H9 (cell line): ENCODE results near the gene SPTBN1. TPM values are rescaled to one million over a fixed set of nuclear protein-coding genes. Genes with fewer than 3 reads are reported as not detected.

Experiments
- DNase-seq: peaks from one replicate; pipeline ENCODE4 v3.0.0-alpha.2; 2017
- H2AFZ ChIP-seq: one replicate; pipeline ENCODE4 v1.6.1; 2013; ENCODE audit warnings: mild to moderate bottlenecking, low read length, control low read depth, moderate library complexity
- H2AK5ac ChIP-seq: 2 replicates; pipeline ENCODE4 v1.6.1; 2013; ENCODE audit warnings: low read length, control low read depth, mixed read lengths; ENCODE audit not compliant: insufficient read length
- H2BK120ac ChIP-seq: one replicate; pipeline ENCODE4 v1.6.1; 2013; ENCODE audit warnings: low read depth, mild to moderate bottlenecking, low read length, control low read depth, inconsistent platforms; ENCODE audit not compliant: poor library complexity, severe bottlenecking
- H2BK12ac ChIP-seq: 2 replicates; pipeline ENCODE4 v1.6.1; 2013; ENCODE audit warnings: low read length, control low read depth, mixed read lengths, low read depth; ENCODE audit not compliant: insufficient read length
- H2BK15ac ChIP-seq: 2 replicates; pipeline ENCODE4 v1.6.1; 2013; ENCODE audit warnings: low read depth, low read length, control low read depth
- H2BK20ac ChIP-seq: one replicate; pipeline ENCODE4 v1.6.1; 2013; ENCODE audit warnings: low read depth, mild to moderate bottlenecking, low read length, control low read depth, inconsistent platforms; ENCODE audit not compliant: poor library complexity, severe bottlenecking
- H2BK5ac ChIP-seq: 2 replicates; pipeline ENCODE4 v1.6.1; 2013; ENCODE audit warnings: low read length, control low read depth, mixed read lengths; ENCODE audit not compliant: insufficient read length
- H3K14ac ChIP-seq: 2 replicates; pipeline ENCODE4 v1.6.1; 2013; ENCODE audit warnings: low read length, control low read depth; ENCODE audit not compliant: insufficient read depth
- H3K18ac ChIP-seq: 2 replicates; pipeline ENCODE4 v1.6.1; 2013; ENCODE audit warnings: low read depth, mild to moderate bottlenecking, mixed read lengths, low read length, control low read depth; ENCODE audit not compliant: insufficient read length
- H3K23ac ChIP-seq: 2 replicates; pipeline ENCODE4 v1.6.1; 2013; ENCODE audit warnings: low read length, control low read depth, mixed read lengths, low read depth; ENCODE audit not compliant: insufficient read length
- H3K23me2 ChIP-seq: 2 replicates; pipeline ENCODE4 v1.6.1; 2013; ENCODE audit warnings: low read depth, mild to moderate bottlenecking, mixed read lengths, low read length, control low read depth; ENCODE audit not compliant: insufficient read length, poor library complexity, severe bottlenecking
- H3K27ac ChIP-seq: 2 replicates; pipeline ENCODE4 v1.5.1; 2013; ENCODE audit warnings: low read length, control low read depth, mixed read lengths, low read depth; ENCODE audit not compliant: insufficient read length
- H3K27me3 ChIP-seq: 2 replicates; pipeline ENCODE4 v1.6.1; 2013; ENCODE audit warnings: low read length, control low read depth, inconsistent platforms; ENCODE audit not compliant: insufficient read depth
- H3K4ac ChIP-seq: 2 replicates; pipeline ENCODE4 v1.6.1; 2013; ENCODE audit warnings: low read depth, mild to moderate bottlenecking, control low read depth, inconsistent platforms, low read length, moderate library complexity
- H3K4me1 ChIP-seq: 2 replicates; pipeline ENCODE4 v1.6.1; 2013; ENCODE audit warnings: low read length, control low read depth, inconsistent platforms; ENCODE audit not compliant: insufficient read depth
- H3K4me2 ChIP-seq: 2 replicates; pipeline ENCODE4 v1.6.1; 2013; ENCODE audit warnings: low read length, control low read depth, mixed read lengths; ENCODE audit not compliant: insufficient read length, insufficient read depth
- H3K56ac ChIP-seq: 2 replicates; pipeline ENCODE4 v1.6.1; 2013; ENCODE audit warnings: low read depth, mild to moderate bottlenecking, mixed read lengths, low read length, control low read depth; ENCODE audit not compliant: insufficient read length
- H3K79me1 ChIP-seq: 2 replicates; pipeline ENCODE4 v1.6.1; 2013; ENCODE audit warnings: low read depth, mild to moderate bottlenecking, moderate library complexity, low read length, control low read depth, inconsistent platforms; ENCODE audit not compliant: insufficient read depth, poor library complexity, severe bottlenecking
- H3K79me2 ChIP-seq: 2 replicates; pipeline ENCODE4 v1.6.1; 2013; ENCODE audit warnings: low read length, control low read depth, inconsistent platforms; ENCODE audit not compliant: insufficient read depth
- H3K9ac ChIP-seq: 2 replicates; pipeline ENCODE4 v1.6.1; 2013; ENCODE audit warnings: low read length, control low read depth, mixed read lengths; ENCODE audit not compliant: insufficient read length; ENCODE audit errors: extremely low read depth
- H3K9me3 ChIP-seq: one replicate; pipeline ENCODE4 v1.6.1; 2013; ENCODE audit warnings: low read depth, low read length, inconsistent platforms; ENCODE audit not compliant: control insufficient read depth
- H3T11ph ChIP-seq: one replicate; pipeline ENCODE4 v1.6.1; 2013; ENCODE audit warnings: mild to moderate bottlenecking, low read length, control low read depth, inconsistent platforms
- H4K20me1 ChIP-seq: one replicate; pipeline ENCODE4 v1.6.1; 2013; ENCODE audit not compliant: control insufficient read depth, insufficient read length, insufficient read depth
- H4K5ac ChIP-seq: 2 replicates; pipeline ENCODE4 v1.6.1; 2013; ENCODE audit warnings: low read depth, mild to moderate bottlenecking, mixed read lengths, low read length, control low read depth; ENCODE audit not compliant: insufficient read length
- H4K8ac ChIP-seq: replicated peaks from 2 replicates; pipeline ENCODE4 v1.6.1; 2013; ENCODE audit warnings: low read length, control low read depth, mixed read lengths, low read depth; ENCODE audit not compliant: insufficient read length
- H4K91ac ChIP-seq: 2 replicates; pipeline ENCODE4 v1.6.1; 2013; ENCODE audit warnings: low read depth, mild to moderate bottlenecking, moderate library complexity, mixed read lengths, low read length, control low read depth; ENCODE audit not compliant: insufficient read length
- H3K27ac Mint-ChIP-seq, 3 experiments: 2 replicates in 2 of 3; 3 replicates in 1 of 3; pipeline ENCODE4 v1.8.0; 2020 to 2021; ENCODE audit warnings: mixed read lengths in 3 of 3, mild to moderate bottlenecking in 1 of 3, moderate library complexity in 1 of 3
- H3K27me3 Mint-ChIP-seq: 2 replicates; pipeline ENCODE4 v1.8.0; 2021; ENCODE audit warnings: low read depth, mild to moderate bottlenecking, moderate library complexity, mixed read lengths
- H3K36me3 Mint-ChIP-seq, 3 experiments: 2 replicates in 2 of 3; 3 replicates in 1 of 3; pipeline ENCODE4 v1.8.0; 2020 to 2021; ENCODE audit warnings: low read depth in 3 of 3, mixed read lengths in 3 of 3; ENCODE audit not compliant: insufficient read depth in 1 of 3
- H3K4me1 Mint-ChIP-seq, 2 experiments: 2 replicates each; pipeline ENCODE4 v1.8.0; 2020; ENCODE audit warnings: mixed read lengths in 2 of 2
- H3K4me3 Mint-ChIP-seq, 2 experiments: 2 replicates in 1 of 2; 3 replicates in 1 of 2; pipeline ENCODE4 v1.8.0; 2020 to 2021; ENCODE audit warnings: mild to moderate bottlenecking in 2 of 2, mixed read lengths in 2 of 2, moderate library complexity in 1 of 2
- H3K9me3 Mint-ChIP-seq, 2 experiments: 2 replicates in 1 of 2; 3 replicates in 1 of 2; pipeline ENCODE4 v1.8.0; 2020; ENCODE audit warnings: mild to moderate bottlenecking in 2 of 2, mixed read lengths in 2 of 2, moderate library complexity in 1 of 2
- CTCF ChIP-seq: fragments of 200-600 bp; sonication (generic); conservative IDR thresholded peaks from 3 replicates; pipeline ENCODE4 v1.8.0; 2021; ENCODE audit warnings: antibody characterized with exemption, mild to moderate bottlenecking
- WGBS: extraction: QIAGEN DNeasy Blood & Tissue Kit; methylation state at CpG from one replicate; pipeline ENCODE4 v1.1.7; 2013; ENCODE audit warnings: missing lambda C conversion rate, low lambda C conversion rate, mixed read lengths; ENCODE audit not compliant: insufficient read length; ENCODE audit errors: extremely low coverage; 5-methylcytosine and 5-hydroxymethylcytosine counted together
- total RNA-seq: library from RNA; stranded (reverse); gene quantifications from 2 replicates; pipeline ENCODE4 v1.2.1, GENCODE V29; 2021

SPTBN1 gene
- total RNA-seq, 1 experiment from 2014 or later, result 164 TPM

GRCh38 chr2:54704688-54705605, 248.8 kb downstream of the SPTBN1 start:
- no CpG with 5 or more reads among the region's 3 CpGs for WGBS
- no peaks in the 10 kb centered on the region for H3K9me3 ChIP-seq
- no peak overlapping the region for H2BK120ac ChIP-seq
- H3K27ac ChIP-seq, result no peak overlapping the region
- no peaks in the 10 kb centered on the region for H3K79me1 ChIP-seq
- H2BK12ac ChIP-seq, result no peak overlapping the region
- H4K91ac ChIP-seq, result no peak overlapping the region
- no peak overlapping the region for H3K4me2 ChIP-seq
- H3K23me2 ChIP-seq, result no peaks in the 10 kb centered on the region
- peak; percentile 68 for TF ChIP-seq CTCF
- no peak overlapping the region for H3K18ac ChIP-seq
- H4K5ac ChIP-seq, result no peak overlapping the region
- no peaks in the 10 kb centered on the region for H3K4me1 Mint-ChIP-seq
- H4K8ac ChIP-seq, result no peak overlapping the region
- H3T11ph ChIP-seq, result no peak overlapping the region
- H3K27ac Mint-ChIP-seq, result no peak overlapping the region
- no peaks in the 10 kb centered on the region; the same call in 1 of the 2 replicates for H3K27me3 Mint-ChIP-seq
- no peaks in the 10 kb centered on the region for H3K79me2 ChIP-seq
- H2BK5ac ChIP-seq, result no peak overlapping the region
- H3K4me1 ChIP-seq, result no peaks in the 10 kb centered on the region
- H2AFZ ChIP-seq, result no peak overlapping the region
- no peak overlapping the region for H3K4me3 Mint-ChIP-seq
- H2AK5ac ChIP-seq, result no peak overlapping the region
- no peak overlapping the region for H3K4ac ChIP-seq
- H4K20me1 ChIP-seq, result no peaks in the 10 kb centered on the region
- H3K9me3 Mint-ChIP-seq, result peaks cover 0 to 3% of the 10 kb centered on the region in 2 experiments; a peak in 2 of 5 replicates
- H3K23ac ChIP-seq, result no peak overlapping the region
- no peak overlapping the region for H2BK20ac ChIP-seq
- H2BK15ac ChIP-seq, result no peak overlapping the region
- no peak overlapping the region for H3K56ac ChIP-seq
- no peak overlapping the region for H3K9ac ChIP-seq
- no peak for DNase-seq
- no peaks in the 10 kb centered on the region for H3K27me3 ChIP-seq
- no peak overlapping the region for H3K14ac ChIP-seq
- no peaks in the 10 kb centered on the region for H3K36me3 Mint-ChIP-seq
